Liver (tissue), 9 donors: ENCODE data around the gene ACOT11. TPM values are rescaled to one million over a fixed set of nuclear protein-coding genes. Genes with fewer than 3 reads are reported as not detected.

Experiments used
- DNase-seq: peaks from one replicate; pipeline ENCODE4 v3.0.0-alpha.2; 2017; ENCODE audit warnings: low spot score
- H3K27ac ChIP-seq, 2 donors: one replicate each; pipeline ENCODE4 v1.7.0; 2013; ENCODE audit warnings: inconsistent platforms in 2 of 2, low read length in 2 of 2, control low read depth in 1 of 2, low read depth in 1 of 2, mild to moderate bottlenecking in 1 of 2
- H3K27me3 ChIP-seq, 4 donors: one replicate each; pipeline versions ENCODE4 v1.6.1 to v1.7.0; 2013; ENCODE audit warnings: low read length in 3 of 4, inconsistent platforms in 1 of 4, mild to moderate bottlenecking in 1 of 4, moderate library complexity in 1 of 4; ENCODE audit not compliant: control insufficient read depth in 4 of 4, insufficient read depth in 4 of 4
- H3K36me3 ChIP-seq, 4 donors: one replicate each; pipeline versions ENCODE4 v1.6.1 to v1.7.0; 2013; ENCODE audit warnings: low read length in 3 of 4, mild to moderate bottlenecking in 3 of 4, low read depth in 1 of 4, moderate library complexity in 1 of 4; ENCODE audit not compliant: control insufficient read depth in 4 of 4, insufficient read depth in 3 of 4
- H3K4me1 ChIP-seq, 4 donors: one replicate each; pipeline versions ENCODE4 v1.6.1 to v1.7.0; 2013; ENCODE audit warnings: low read length in 3 of 4, mild to moderate bottlenecking in 3 of 4, moderate library complexity in 1 of 4; ENCODE audit not compliant: control insufficient read depth in 4 of 4, insufficient read depth in 4 of 4
- H3K4me3 ChIP-seq, 3 donors: one replicate each; pipeline versions ENCODE4 v1.6.1 to v1.7.0; 2013; ENCODE audit warnings: low read length in 3 of 3, control low read depth in 1 of 3, low read depth in 1 of 3, mild to moderate bottlenecking in 1 of 3
- H3K9ac ChIP-seq, 2 donors: one replicate each; pipeline ENCODE4 v1.7.0; 2013; ENCODE audit warnings: low read length in 2 of 2, mild to moderate bottlenecking in 2 of 2, moderate library complexity in 2 of 2, control low read depth in 1 of 2, low read depth in 1 of 2
- H3K9me3 ChIP-seq, 4 donors: one replicate each; pipeline versions ENCODE4 v1.6.1 to v1.7.0; 2013; ENCODE audit warnings: low read length in 3 of 4; ENCODE audit not compliant: control insufficient read depth in 4 of 4
- ATF3 ChIP-seq: IDR thresholded peaks from 2 replicates; pipeline ENCODE4 v1.6.1; 2016; ENCODE audit warnings: antibody characterized with exemption
- CTCF ChIP-seq: fragments of 150-350 bp; IDR thresholded peaks from 2 replicates; pipeline ENCODE4 v1.5.1; 2017; ENCODE audit warnings: improper control_type of control experiment, low read depth, low read length; ENCODE audit not compliant: missing input control
- EGR1 ChIP-seq, 2 donors: IDR thresholded peaks; 2 replicates each; pipeline ENCODE4 v1.6.1; 2016 to 2018; ENCODE audit warnings: antibody characterized with exemption in 2 of 2, low read depth in 2 of 2
- GABPA ChIP-seq, 2 donors: IDR thresholded peaks in 1 of 2; conservative IDR thresholded peaks in 1 of 2; 2 replicates each; pipeline ENCODE4 v1.6.1; 2016; ENCODE audit warnings: antibody characterized with exemption in 2 of 2, mild to moderate bottlenecking in 1 of 2, moderate library complexity in 1 of 2
- JUND ChIP-seq, 2 donors: IDR thresholded peaks; 2 replicates each; pipeline ENCODE4 v1.6.1; 2016; ENCODE audit warnings: antibody characterized with exemption in 2 of 2
- MAX ChIP-seq: IDR thresholded peaks from 2 replicates; pipeline ENCODE4 v1.6.1; 2016; ENCODE audit warnings: antibody characterized with exemption
- RAD21 ChIP-seq, 2 donors: IDR thresholded peaks; 2 replicates each; pipeline ENCODE4 v1.6.1; 2016; ENCODE audit warnings: antibody characterized with exemption in 2 of 2, mild to moderate bottlenecking in 2 of 2
- REST ChIP-seq: IDR thresholded peaks from 2 replicates; pipeline ENCODE4 v1.6.1; 2016; ENCODE audit warnings: antibody characterized with exemption, mild to moderate bottlenecking
- TAF1 ChIP-seq: conservative IDR thresholded peaks from 2 replicates; pipeline ENCODE4 v1.6.1; 2016; ENCODE audit warnings: antibody characterized with exemption, mild to moderate bottlenecking
- YY1 ChIP-seq: IDR thresholded peaks from 2 replicates; pipeline ENCODE4 v1.6.1; 2016; ENCODE audit warnings: antibody characterized with exemption, mild to moderate bottlenecking
- WGBS: extraction: QIAGEN DNeasy Blood & Tissue Kit; methylation state at CpG from one replicate; pipeline ENCODE4 v1.1.7; 2013; 5-methylcytosine and 5-hydroxymethylcytosine counted together
- polyA plus RNA-seq, 2 donors: library from polyadenylated mRNA; stranded (reverse) in 1 of 2; unstranded in 1 of 2; fragments of 200-250 nt in 1 of 2; fragments of >200 nt in 1 of 2; fragmentation: Nextera tagmentation in 1 of 2; extraction: Ambion mirVana in 1 of 2; gene quantifications; one replicate each; pipeline versions ENCODE4 v1.2.1 to v1.2.3, GENCODE V29; 2013 to 2015
- total RNA-seq, 2 donors: library from RNA; depleted of rRNA; stranded (reverse); fragments of >200 nt; gene quantifications; one replicate each; pipeline ENCODE4 v1.2.3, GENCODE V29; 2014
- donor health status: healthy.
- donor health status: healthy.
- donor health status: healthy.
- donor health status: healthy.
- donor health status: healthy.

The ACOT11 gene
- total and polyA plus RNA-seq, 4 donors = 0.13 to 1.1 (median 0.50) TPM

GRCh38 chr1:54610601-54611580 is 62.9 kb downstream of the ACOT11 start:
- Histone ChIP-seq H3K36me3 (peaks cover 0 to 34% (median 7%) of the 10 kb centered on the region in 4 donors), H3K27me3 (no peaks in the 10 kb centered on the region), H3K9ac (no peak overlapping the region), H3K27ac (no peak overlapping the region), H3K9me3 (no peaks in the 10 kb centered on the region), H3K4me3 (no peak overlapping the region), H3K4me1 (no peaks in the 10 kb centered on the region)
- no peak for TF ChIP-seq MAX
- TF ChIP-seq GABPA (IDR thresholded peaks at IDR 0.05 in 1 of 2, conservative IDR thresholded peaks at IDR 0.05 in 1 of 2) = no peak
- TF ChIP-seq ATF3 = no peak
- no peak for TF ChIP-seq EGR1 (IDR thresholded peaks at IDR 0.05; ENCODE audit: low read depth in 2 of 2)
- TF ChIP-seq REST = no peak
- TF ChIP-seq JUND (IDR thresholded peaks at IDR 0.05) = no peak
- 97% methylated on average over 18 of the region's 18 CpGs for WGBS
- DNase-seq = no peak

GRCh38 chr1:54611621-54612020 is 63.6 kb downstream of the ACOT11 start:
- 95% methylated on average over 8 of the region's 8 CpGs for WGBS
- Histone ChIP-seq H3K4me3 (no peak overlapping the region), H3K4me1 (no peaks in the 10 kb centered on the region), H3K27ac (no peak overlapping the region), H3K9me3 (no peaks in the 10 kb centered on the region), H3K27me3 (no peaks in the 10 kb centered on the region), H3K9ac (no peak overlapping the region), H3K36me3 (peaks cover 0 to 34% (median 7%) of the 10 kb centered on the region in 4 donors)
- TF ChIP-seq CTCF = no peak
- TF ChIP-seq TAF1 = no peak
- no peak for TF ChIP-seq MAX
- no peak for TF ChIP-seq JUND (IDR thresholded peaks at IDR 0.05)
- TF ChIP-seq RAD21 (IDR thresholded peaks at IDR 0.05) = no peak
- TF ChIP-seq YY1 = no peak
- DNase-seq = no peak
